ENCODE data around the gene ITPA. TPM values are rescaled to one million over a fixed set of nuclear protein-coding genes. Genes with fewer than 3 reads are reported as not detected.

ITPA gene
- total RNA-seq, 1 experiment from 2014 or later, result 117 TPM

- TF ChIP-seq CTCF (conservative IDR thresholded peaks at IDR 0.05; ENCODE audit: low read depth, low read length) (no peak), EZH2 (IDR thresholded peaks at IDR 0.05; ENCODE audit: low read length, unreplicated experiment) (no peak), EZH2phosphoT487 (IDR thresholded peaks at IDR 0.05; ENCODE audit: borderline replicate concordance, low read length) (no peak)
- intact Hi-C loops (cut with micrococcal nuclease), result no loop called here
- H2AFZ ChIP-seq (ENCODE audit: low read length), result no peak overlapping the region
- H3K4me2 ChIP-seq (ENCODE audit: low read length), result no peak overlapping the region
- H4K20me1 ChIP-seq (ENCODE audit: low read length), result no peaks in the 10 kb centered on the region
- no peak overlapping the region for H3K4me3 ChIP-seq (ENCODE audit: low read length)
- peaks cover 2% of the 10 kb centered on the region; the same call in 1 of the 2 replicates for H3K36me3 ChIP-seq (ENCODE audit: low read depth, low read length)
- ATAC-seq (no peak), DNase-seq (no peak)
- H3K9me2 ChIP-seq (replicated peaks; ENCODE audit: low read length), result no peaks in the 10 kb centered on the region
- no peaks in the 10 kb centered on the region for H3K79me2 ChIP-seq (ENCODE audit: low read length)
- CTCF ChIA-PET, result no interaction called here
- H3K4me1 ChIP-seq (ENCODE audit: insufficient read depth, low read length), result no peaks in the 10 kb centered on the region
- POLR2A ChIA-PET (ENCODE audit: unreplicated experiment), result no interaction called here
- no peaks in the 10 kb centered on the region for H3F3A ChIP-seq (ENCODE audit: low read length, unreplicated experiment)
- H3K9me3 ChIP-seq (ENCODE audit: low read length), result no peaks in the 10 kb centered on the region
- no TSS peak for BruUV-seq (replicated peaks)
- no peak overlapping the region for H3K27ac ChIP-seq (ENCODE audit: low read length)
- H3K27me3 ChIP-seq (ENCODE audit: low read length), result no peaks in the 10 kb centered on the region
- H3K9ac ChIP-seq (ENCODE audit: low read length), result no peak overlapping the region
These were observed 49.1 kb downstream of the ITPA start for GRCh38 chr20:3258429-3258828.

GRCh38 chr20:3262566-3262965 is 53.3 kb downstream of the ITPA start:
- ATAC-seq, result no peak
- Histone ChIP-seq H3K4me1 (ENCODE audit: insufficient read depth, low read length) (no peaks in the 10 kb centered on the region), H4K20me1 (ENCODE audit: low read length) (no peaks in the 10 kb centered on the region), H3K27me3 (ENCODE audit: low read length) (no peaks in the 10 kb centered on the region), H3K27ac (ENCODE audit: low read length) (no peak overlapping the region), H3K9ac (ENCODE audit: low read length) (no peak overlapping the region), H3K4me2 (ENCODE audit: low read length) (no peak overlapping the region), H3K9me3 (ENCODE audit: low read length) (no peaks in the 10 kb centered on the region), H3K79me2 (ENCODE audit: low read length) (no peaks in the 10 kb centered on the region), H3K4me3 (ENCODE audit: low read length) (no peak overlapping the region), H3K9me2 (replicated peaks; ENCODE audit: low read length) (no peaks in the 10 kb centered on the region), H3K36me3 (ENCODE audit: low read depth, low read length) (peaks cover 2% of the 10 kb centered on the region; the same call in 1 of the 2 replicates), H3F3A (ENCODE audit: low read length, unreplicated experiment) (no peaks in the 10 kb centered on the region), H2AFZ (ENCODE audit: low read length) (no peak overlapping the region)
- intact Hi-C loops (cut with micrococcal nuclease), result no loop called here
- no peak for DNase-seq
- ChIA-PET CTCF (interaction anchor here (0.5 kb wide), 1 partner anchor 45 kb away, joined by 4 read pairs; no protein-coding TSS in a partner anchor), POLR2A (ENCODE audit: unreplicated experiment) (no interaction called here)
- TF ChIP-seq EZH2phosphoT487 (IDR thresholded peaks at IDR 0.05; ENCODE audit: borderline replicate concordance, low read length), result no peak
- TF ChIP-seq CTCF (conservative IDR thresholded peaks at IDR 0.05; ENCODE audit: low read depth, low read length), result no peak
- TF ChIP-seq EZH2 (IDR thresholded peaks at IDR 0.05; ENCODE audit: low read length, unreplicated experiment), result no peak
- BruUV-seq (replicated peaks), result no TSS peak

- H3K9me3 ChIP-seq (ENCODE audit: low read length), result no peaks in the 10 kb centered on the region
- H3K27ac ChIP-seq (ENCODE audit: low read length), result no peak overlapping the region
- no peak for DNase-seq
- no peak overlapping the region for H3K9ac ChIP-seq (ENCODE audit: low read length)
- intact Hi-C loops (cut with micrococcal nuclease), result no loop called here
- H3K36me3 ChIP-seq (ENCODE audit: low read depth, low read length), result no peaks in the 10 kb centered on the region
- H3K4me1 ChIP-seq (ENCODE audit: insufficient read depth, low read length), result no peaks in the 10 kb centered on the region
- no peaks in the 10 kb centered on the region for H4K20me1 ChIP-seq (ENCODE audit: low read length)
- POLR2A ChIA-PET (ENCODE audit: unreplicated experiment), result no interaction called here
- H2AFZ ChIP-seq (ENCODE audit: low read length), result no peak overlapping the region
- BruUV-seq (replicated peaks), result no TSS peak
- no peaks in the 10 kb centered on the region for H3K79me2 ChIP-seq (ENCODE audit: low read length)
- no peaks in the 10 kb centered on the region for H3K9me2 ChIP-seq (replicated peaks; ENCODE audit: low read length)
- no peak for ATAC-seq
- H3F3A ChIP-seq (ENCODE audit: low read length, unreplicated experiment), result no peaks in the 10 kb centered on the region
- H3K4me2 ChIP-seq (ENCODE audit: low read length), result no peak overlapping the region
- CTCF ChIA-PET, result no interaction called here
- H3K27me3 ChIP-seq (ENCODE audit: low read length), result no peaks in the 10 kb centered on the region
- TF ChIP-seq EZH2 (IDR thresholded peaks at IDR 0.05; ENCODE audit: low read length, unreplicated experiment), result no peak
- TF ChIP-seq EZH2phosphoT487 (IDR thresholded peaks at IDR 0.05; ENCODE audit: borderline replicate concordance, low read length), result no peak
- no peak for TF ChIP-seq CTCF (conservative IDR thresholded peaks at IDR 0.05; ENCODE audit: low read depth, low read length)
- H3K4me3 ChIP-seq (ENCODE audit: low read length), result no peak overlapping the region
These were observed 60.8 kb downstream of the ITPA start for GRCh38 chr20:3270051-3270450.

Measured in PC-3 (cell line).